GM12875 (cell line): ENCODE data around the gene SRGAP1.

Experiments used
- H3K4me3 ChIP-seq: one replicate; pipeline ENCODE4 v1.5.1; 2011; ENCODE audit warnings: low read depth, low read length, control low read depth
- CTCF ChIP-seq: IDR thresholded peaks from 2 replicates; pipeline ENCODE4 v1.5.1; 2011; ENCODE audit warnings: low read depth, mild to moderate bottlenecking, control low read depth, inconsistent platforms, low read length, moderate library complexity, borderline replicate concordance; ENCODE audit not compliant: insufficient read depth

Gene SRGAP1

GRCh38 chr12:63880742-63881263 lies 36.3 kb downstream of the SRGAP1 start:
- no peak overlapping the region for H3K4me3 ChIP-seq
- no peak for TF ChIP-seq CTCF

- TF ChIP-seq CTCF: no peak
- no peak overlapping the region for H3K4me3 ChIP-seq
Measured at GRCh38 chr12:63882844-63883243, 38.3 kb downstream of the SRGAP1 start.

- no peak for TF ChIP-seq CTCF
Measured at GRCh38 chr12:63885401-63885800, 40.9 kb downstream of the SRGAP1 start.

GRCh38 chr12:63888908-63889635 lies 44.6 kb downstream of the SRGAP1 start:
- TF ChIP-seq CTCF: no peak
- H3K4me3 ChIP-seq: no peak overlapping the region

More at GRCh38 chr12:63885401-63885800, 40.9 kb downstream of the SRGAP1 start:
- no peak overlapping the region for H3K4me3 ChIP-seq

DNA sequence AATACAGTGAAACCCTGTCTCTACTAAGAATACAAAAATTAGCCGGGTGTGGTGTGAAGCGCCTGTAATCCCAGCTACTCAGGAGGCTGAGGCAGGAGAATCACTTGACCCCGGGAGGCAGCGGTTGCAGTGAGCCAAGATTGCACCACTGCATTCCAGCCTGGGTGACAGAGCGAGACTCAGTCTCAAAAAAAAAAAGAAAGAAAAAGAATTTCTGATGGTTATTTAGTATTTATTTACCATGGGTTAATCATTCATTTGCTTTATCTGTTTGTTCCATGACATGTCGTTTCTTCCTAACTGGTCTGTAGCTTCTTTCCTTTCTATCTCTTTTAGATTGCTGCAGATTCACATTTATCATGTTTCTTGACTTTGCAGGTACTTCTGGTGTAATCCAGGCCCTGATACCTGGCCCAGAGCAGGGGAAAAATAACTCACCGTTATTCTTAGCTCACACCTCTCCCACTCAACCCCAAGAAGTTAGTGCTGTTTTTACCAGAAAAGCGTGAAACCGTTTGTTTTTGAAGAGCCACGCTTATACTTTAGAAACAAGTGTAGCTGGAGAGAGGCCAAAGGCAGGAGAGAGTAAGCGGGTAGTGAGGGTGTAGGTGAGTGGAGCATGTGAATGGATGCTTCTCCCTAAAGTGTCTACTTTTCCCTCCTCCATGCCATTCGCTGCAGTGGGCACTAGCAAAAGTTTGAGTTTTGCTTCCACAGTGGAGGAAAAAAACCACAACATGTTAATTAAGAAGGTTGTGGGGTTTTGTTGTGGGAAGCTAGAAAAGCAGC lies 45.4 kb downstream of the SRGAP1 start:
- TF ChIP-seq CTCF: no peak
- no peak overlapping the region for H3K4me3 ChIP-seq

DNA sequence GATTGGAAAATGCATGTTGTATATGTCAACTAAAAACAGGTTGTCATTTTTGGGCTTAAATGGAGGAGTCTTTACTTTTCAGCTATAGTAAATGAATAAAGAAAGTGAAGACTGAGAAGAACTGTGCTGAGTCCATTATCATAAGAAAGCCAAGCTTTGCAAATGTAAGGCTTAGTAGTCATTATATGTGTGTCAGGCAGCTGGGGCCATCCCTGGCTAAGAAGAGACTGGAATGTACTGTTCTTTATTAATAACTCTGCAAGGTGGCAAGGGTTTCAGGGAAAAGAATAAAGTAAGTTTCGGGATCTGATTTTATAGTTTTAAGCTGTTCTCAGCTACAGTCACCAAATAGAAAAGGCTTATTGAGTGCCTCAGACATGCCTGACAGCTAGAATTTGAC lies 48.7 kb downstream of the SRGAP1 start:
- no peak overlapping the region for H3K4me3 ChIP-seq
- no peak for TF ChIP-seq CTCF
